Small intestine (tissue), 7 donors: ENCODE measurements around the gene INSYN1. TPM values are rescaled to one million over a fixed set of nuclear protein-coding genes. Genes with fewer than 3 reads are reported as not detected.

Source experiments
- DNase-seq, 2 donors: peaks; one replicate each; pipeline versions ENCODE4 v3.0.0 to v3.0.0-alpha.2; 2013
- FAIRE-seq: peaks from 2 replicates; lab custom pipeline; 2012; peaks lifted over from hg19 to GRCh38; lab: Jason Lieb, UNC
- H3K27ac ChIP-seq, 3 donors: one replicate each; pipeline ENCODE4 v1.5.1; 2013; ENCODE audit warnings: low read length in 2 of 3, mild to moderate bottlenecking in 2 of 3, control low read depth in 1 of 3, inconsistent platforms in 1 of 3, low read depth in 1 of 3, moderate library complexity in 1 of 3
- H3K27me3 ChIP-seq, 3 donors: one replicate each; pipeline ENCODE4 v1.6.1; 2013; ENCODE audit warnings: low read length in 3 of 3, inconsistent platforms in 1 of 3; ENCODE audit not compliant: control insufficient read depth in 3 of 3, insufficient read depth in 3 of 3
- H3K36me3 ChIP-seq, 3 donors: one replicate each; pipeline ENCODE4 v1.6.1; 2013; ENCODE audit warnings: low read length in 3 of 3, inconsistent platforms in 1 of 3, low read depth in 1 of 3, mild to moderate bottlenecking in 1 of 3, moderate library complexity in 1 of 3; ENCODE audit not compliant: control insufficient read depth in 3 of 3, insufficient read depth in 2 of 3
- H3K4me1 ChIP-seq, 3 donors: one replicate each; pipeline ENCODE4 v1.6.1; 2013; ENCODE audit warnings: low read length in 2 of 3, inconsistent platforms in 1 of 3, low read depth in 1 of 3, mild to moderate bottlenecking in 1 of 3, moderate library complexity in 1 of 3; ENCODE audit not compliant: control insufficient read depth in 3 of 3, insufficient read depth in 2 of 3
- H3K4me3 ChIP-seq, 3 donors: one replicate each; pipeline ENCODE4 v1.5.1; 2013; ENCODE audit warnings: low read length in 3 of 3, control low read depth in 1 of 3, inconsistent platforms in 1 of 3, low read depth in 1 of 3, mild to moderate bottlenecking in 1 of 3, moderate library complexity in 1 of 3
- H3K9me3 ChIP-seq, 2 donors: one replicate each; pipeline ENCODE4 v1.6.1; 2013; ENCODE audit warnings: low read depth in 1 of 2, low read length in 1 of 2; ENCODE audit not compliant: control insufficient read depth in 2 of 2, insufficient read depth in 1 of 2
- WGBS, 3 donors: extraction: QIAGEN DNeasy Blood & Tissue Kit; methylation state at CpG; one replicate each; pipeline ENCODE4 v1.1.7; 2013; 5-methylcytosine and 5-hydroxymethylcytosine counted together
- polyA plus RNA-seq, 4 donors: library from polyadenylated mRNA; stranded (reverse) in 3 of 4; unstranded in 1 of 4; fragments of 200-250 nt in 3 of 4; fragments of 120-200 nt in 1 of 4; gene quantifications; one replicate each; pipeline versions ENCODE4 v1.2.1 to v1.2.3, GENCODE V29; 2013
- donor health status: healthy with polysubstance abuse.
- donor health status: control.
- donor health status: control.
- donor health status: Bipolar disorder and iron deficiency.
- donor health status: healthy.

The INSYN1 gene
- polyA plus RNA-seq, 4 donors = 1.9 to 2.2 (median 1.9) TPM; not detected in 1

GRCh38 chr15:73766598-73766997 is 13.4 kb upstream of the INSYN1 start:
- DNase-seq (no peak), FAIRE-seq (no peak)
- Histone ChIP-seq H3K27ac (no peak overlapping the region), H3K4me1 (no peaks in the 10 kb centered on the region), H3K27me3 (peaks cover 0 to 11% (median 0%) of the 10 kb centered on the region in 3 donors), H3K4me3 (no peak overlapping the region), H3K9me3 (no peaks in the 10 kb centered on the region), H3K36me3 (no peaks in the 10 kb centered on the region)
- 92 to 96% (median 93%) methylated on average over 1 of the region's 1 CpG for WGBS, 3 donors

GRCh38 chr15:73765778-73766177 is 12.6 kb upstream of the INSYN1 start:
- no peak for FAIRE-seq
- Histone ChIP-seq H3K27ac (no peak overlapping the region), H3K36me3 (no peaks in the 10 kb centered on the region), H3K27me3 (peaks cover 0 to 17% (median 0%) of the 10 kb centered on the region in 3 donors), H3K4me1 (no peaks in the 10 kb centered on the region), H3K4me3 (no peak overlapping the region), H3K9me3 (no peaks in the 10 kb centered on the region)
- 81 to 90% (median 87%) methylated on average over 1 of the region's 1 CpG for WGBS, 3 donors
- no peak for DNase-seq

GRCh38 chr15:73763931-73764330 is 10.8 kb upstream of the INSYN1 start:
- Histone ChIP-seq H3K36me3 (no peaks in the 10 kb centered on the region), H3K27ac (no peak overlapping the region), H3K27me3 (peaks cover 3 to 18% (median 5%) of the 10 kb centered on the region in 3 donors), H3K9me3 (no peaks in the 10 kb centered on the region), H3K4me1 (no peaks in the 10 kb centered on the region), H3K4me3 (no peak overlapping the region)
- DNase-seq = no peak
- no peak for FAIRE-seq
- WGBS, 3 donors = 48 to 58% (median 53%) methylated on average over 3 of the region's 3 CpGs

GRCh38 chr15:73760330-73761329 is 7.5 kb upstream of the INSYN1 start:
- FAIRE-seq (no peak), DNase-seq (no peak)
- no peaks in the 10 kb centered on the region for H3K4me1 ChIP-seq
- H3K4me3 ChIP-seq = no peak overlapping the region
- H3K27ac ChIP-seq = no peak overlapping the region
- H3K36me3 ChIP-seq = no peaks in the 10 kb centered on the region
- 50 to 55% (median 50%) methylated on average over 11 of the region's 11 CpGs for WGBS, 3 donors
- no peaks in the 10 kb centered on the region for H3K9me3 ChIP-seq
- peaks cover 3 to 30% (median 11%) of the 10 kb centered on the region in 3 donors for H3K27me3 ChIP-seq

- Histone ChIP-seq H3K4me1 (peaks cover 0 to 2% (median 0%) of the 10 kb centered on the region in 3 donors), H3K9me3 (no peaks in the 10 kb centered on the region), H3K27me3 (peaks cover 3 to 42% (median 20%) of the 10 kb centered on the region in 3 donors), H3K36me3 (no peaks in the 10 kb centered on the region), H3K27ac (no peak overlapping the region), H3K4me3 (no peak overlapping the region)
- WGBS, 3 donors = 57 to 71% (median 63%) methylated on average over 5 of the region's 5 CpGs
- FAIRE-seq (no peak), DNase-seq (no peak)
Observed at GRCh38 chr15:73758461-73758860, 5.3 kb upstream of the INSYN1 start.

GRCh38 chr15:73757571-73757970 is 4.4 kb upstream of the INSYN1 start:
- Histone ChIP-seq H3K9me3 (no peaks in the 10 kb centered on the region), H3K36me3 (no peaks in the 10 kb centered on the region), H3K27me3 (peaks cover 5 to 44% (median 22%) of the 10 kb centered on the region in 3 donors), H3K4me3 (no peak overlapping the region), H3K4me1 (peaks cover 0 to 2% (median 0%) of the 10 kb centered on the region in 3 donors), H3K27ac (no peak overlapping the region)
- no peak for FAIRE-seq
- no peak for DNase-seq

GRCh38 chr15:73756947-73757513 is 3.9 kb upstream of the INSYN1 start:
- no peak overlapping the region for H3K27ac ChIP-seq
- no peaks in the 10 kb centered on the region for H3K36me3 ChIP-seq
- H3K4me1 ChIP-seq = peaks cover 0 to 2% (median 0%) of the 10 kb centered on the region in 3 donors
- no peaks in the 10 kb centered on the region for H3K9me3 ChIP-seq
- 39 to 59% (median 50%) methylated on average over 3 of the region's 3 CpGs for WGBS, 3 donors
- no peak overlapping the region for H3K4me3 ChIP-seq
- FAIRE-seq (no peak), DNase-seq (no peak)
- peaks cover 5 to 47% (median 22%) of the 10 kb centered on the region in 3 donors for H3K27me3 ChIP-seq

GRCh38 chr15:73756390-73756789 is 3.2 kb upstream of the INSYN1 start:
- FAIRE-seq (no peak), DNase-seq (no peak)
- Histone ChIP-seq H3K4me1 (peaks cover 0 to 2% (median 0%) of the 10 kb centered on the region in 3 donors), H3K4me3 (no peak overlapping the region), H3K9me3 (no peaks in the 10 kb centered on the region), H3K27ac (no peak overlapping the region), H3K27me3 (peaks cover 5 to 48% (median 22%) of the 10 kb centered on the region in 3 donors), H3K36me3 (no peaks in the 10 kb centered on the region)
- 59 to 83% (median 59%) methylated on average over 2 of the region's 2 CpGs for WGBS, 3 donors
